HL-60 (cell line): Measurements from ENCODE around the gene RELN.

Source experiments
- DNase-seq, 2 experiments: peaks; one replicate each; pipeline ENCODE4 v3.0.0-alpha.2; 2010 to 2020; ENCODE audit warnings: low read depth in 1 of 2, low spot score in 1 of 2
- H3K27ac ChIP-seq: fragments of 250-450 bp; sonication (Bioruptor Pico); replicated peaks from 2 replicates; pipeline ENCODE4 v1.5.1; 2020; ENCODE audit warnings: mild to moderate bottlenecking, moderate library complexity
- H3K27me3 ChIP-seq: fragments of 250-450 bp; sonication (Bioruptor Pico); 2 replicates; pipeline ENCODE4 v1.5.1; 2021; ENCODE audit warnings: mild to moderate bottlenecking, moderate library complexity; ENCODE audit not compliant: insufficient read depth, poor library complexity, severe bottlenecking
- H3K4me3 ChIP-seq: replicated peaks from 2 replicates; pipeline ENCODE4 v1.5.1; 2011; ENCODE audit warnings: mild to moderate bottlenecking, control low read depth, low read length; ENCODE audit not compliant: insufficient read depth
- CTCF ChIP-seq: IDR thresholded peaks from one replicate; pipeline ENCODE4 v1.5.1; 2011; ENCODE audit warnings: low read length, control low read depth, inconsistent platforms; ENCODE audit not compliant: insufficient read depth
- GABPA ChIP-seq: IDR thresholded peaks from 2 replicates; pipeline ENCODE4 v1.6.1; 2012; ENCODE audit warnings: low read depth
- POLR2AphosphoS5 ChIP-seq: IDR thresholded peaks from 2 replicates; pipeline ENCODE4 v1.6.1; 2012; ENCODE audit warnings: low read depth
- SPI1 ChIP-seq: IDR thresholded peaks from 2 replicates; pipeline ENCODE4 v1.6.1; 2012; ENCODE audit warnings: low read depth, mild to moderate bottlenecking, borderline replicate concordance
- TF ChIP-seq, protein P1 (sequence below): IDR thresholded peaks from 2 replicates; pipeline ENCODE4 v1.6.1; 2012; ENCODE audit warnings: low read depth; ENCODE audit not compliant: insufficient replicate concordance

RELN gene

GRCh38 chr7:103955985-103956384, 33.5 kb downstream of the RELN start:
- TF ChIP-seq SPI1 (no peak), CTCF (no peak), POLR2AphosphoS5 (no peak), GABPA (no peak)
- TF ChIP-seq, protein P1, sequence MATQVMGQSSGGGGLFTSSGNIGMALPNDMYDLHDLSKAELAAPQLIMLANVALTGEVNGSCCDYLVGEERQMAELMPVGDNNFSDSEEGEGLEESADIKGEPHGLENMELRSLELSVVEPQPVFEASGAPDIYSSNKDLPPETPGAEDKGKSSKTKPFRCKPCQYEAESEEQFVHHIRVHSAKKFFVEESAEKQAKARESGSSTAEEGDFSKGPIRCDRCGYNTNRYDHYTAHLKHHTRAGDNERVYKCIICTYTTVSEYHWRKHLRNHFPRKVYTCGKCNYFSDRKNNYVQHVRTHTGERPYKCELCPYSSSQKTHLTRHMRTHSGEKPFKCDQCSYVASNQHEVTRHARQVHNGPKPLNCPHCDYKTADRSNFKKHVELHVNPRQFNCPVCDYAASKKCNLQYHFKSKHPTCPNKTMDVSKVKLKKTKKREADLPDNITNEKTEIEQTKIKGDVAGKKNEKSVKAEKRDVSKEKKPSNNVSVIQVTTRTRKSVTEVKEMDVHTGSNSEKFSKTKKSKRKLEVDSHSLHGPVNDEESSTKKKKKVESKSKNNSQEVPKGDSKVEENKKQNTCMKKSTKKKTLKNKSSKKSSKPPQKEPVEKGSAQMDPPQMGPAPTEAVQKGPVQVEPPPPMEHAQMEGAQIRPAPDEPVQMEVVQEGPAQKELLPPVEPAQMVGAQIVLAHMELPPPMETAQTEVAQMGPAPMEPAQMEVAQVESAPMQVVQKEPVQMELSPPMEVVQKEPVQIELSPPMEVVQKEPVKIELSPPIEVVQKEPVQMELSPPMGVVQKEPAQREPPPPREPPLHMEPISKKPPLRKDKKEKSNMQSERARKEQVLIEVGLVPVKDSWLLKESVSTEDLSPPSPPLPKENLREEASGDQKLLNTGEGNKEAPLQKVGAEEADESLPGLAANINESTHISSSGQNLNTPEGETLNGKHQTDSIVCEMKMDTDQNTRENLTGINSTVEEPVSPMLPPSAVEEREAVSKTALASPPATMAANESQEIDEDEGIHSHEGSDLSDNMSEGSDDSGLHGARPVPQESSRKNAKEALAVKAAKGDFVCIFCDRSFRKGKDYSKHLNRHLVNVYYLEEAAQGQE, result no peak
- DNase-seq, result no peak
- H3K4me3 ChIP-seq, result no peak overlapping the region
- H3K27ac ChIP-seq, result no peak overlapping the region
- peaks cover 2% of the 10 kb centered on the region for H3K27me3 ChIP-seq

GRCh38 chr7:103952408-103952807, 37.0 kb downstream of the RELN start:
- H3K27ac ChIP-seq, result no peak overlapping the region
- no peak overlapping the region for H3K4me3 ChIP-seq
- peaks cover 2% of the 10 kb centered on the region for H3K27me3 ChIP-seq
- no peak for DNase-seq
- TF ChIP-seq POLR2AphosphoS5 (no peak), GABPA (no peak), SPI1 (no peak), CTCF (no peak)
- TF ChIP-seq, protein P1, result no peak

DNA sequence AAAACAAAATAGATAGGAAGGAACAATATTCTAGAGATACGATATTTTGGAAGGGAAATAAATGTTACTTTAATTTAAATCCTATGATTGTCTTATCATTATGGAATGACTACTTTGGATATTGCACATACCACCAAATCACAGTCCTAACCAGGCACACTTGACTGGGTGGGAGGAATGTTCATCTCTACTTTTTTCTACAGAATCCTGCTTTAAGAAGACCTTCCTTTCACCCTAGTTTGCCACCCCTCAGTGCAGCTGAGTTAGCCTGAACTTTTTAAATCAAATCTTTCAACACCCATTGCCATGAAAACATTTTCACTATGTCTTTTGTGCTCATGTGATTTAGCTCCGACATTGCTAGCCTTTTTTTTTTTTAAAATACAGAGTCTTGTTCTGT, 38.1 kb downstream of the RELN start:
- H3K27ac ChIP-seq, result no peak overlapping the region
- no peak overlapping the region for H3K4me3 ChIP-seq
- no peak for TF ChIP-seq GABPA
- TF ChIP-seq, protein P1, result no peak
- TF ChIP-seq POLR2AphosphoS5, result no peak
- DNase-seq, result no peak
- H3K27me3 ChIP-seq, result peaks cover 2% of the 10 kb centered on the region
